CD14-positive monocyte (primary cell): Measurements from ENCODE around the gene IL36RN. TPM values are rescaled to one million over a fixed set of nuclear protein-coding genes. Genes with fewer than 3 reads are reported as not detected.

Source experiments
- DNase-seq, 3 donors: peaks; one replicate each; pipeline ENCODE4 v3.0.0-alpha.2; 2011 to 2022
- H2AFZ ChIP-seq: 2 replicates; pipeline ENCODE4 v1.6.0; 2012; ENCODE audit warnings: mild to moderate bottlenecking, low read depth, low read length, inconsistent platforms; ENCODE audit not compliant: insufficient read depth, poor library complexity, severe bottlenecking
- H3K27ac ChIP-seq, 2 donors: 1 replicate in 1 of 2; 2 replicates in 1 of 2; pipeline ENCODE4 v1.5.1; 2012 to 2013; ENCODE audit warnings: low read length in 2 of 2, control low read depth in 1 of 2, inconsistent platforms in 1 of 2, low read depth in 1 of 2, mild to moderate bottlenecking in 1 of 2
- H3K27me3 ChIP-seq, 2 donors: one replicate each; pipeline versions ENCODE4 v1.6.0 to v1.6.1; 2011 to 2013; ENCODE audit warnings: low read length in 2 of 2; ENCODE audit not compliant: control insufficient read depth in 2 of 2, insufficient read depth in 2 of 2
- H3K36me3 ChIP-seq, 2 donors: replicated peaks in 1 of 2; 1 replicate in 1 of 2; 2 replicates in 1 of 2; pipeline versions ENCODE4 v1.5.1 to v1.6.1; 2012 to 2013; ENCODE audit warnings: low read length in 2 of 2, control low read depth in 1 of 2, inconsistent platforms in 1 of 2, mild to moderate bottlenecking in 1 of 2; ENCODE audit not compliant: insufficient read depth in 2 of 2, control insufficient read depth in 1 of 2
- H3K4me1 ChIP-seq, 2 donors: 1 replicate in 1 of 2; 2 replicates in 1 of 2; pipeline versions ENCODE4 v1.5.1 to v1.6.1; 2012 to 2013; ENCODE audit warnings: low read length in 2 of 2, control low read depth in 1 of 2, inconsistent platforms in 1 of 2, mild to moderate bottlenecking in 1 of 2, moderate library complexity in 1 of 2; ENCODE audit not compliant: insufficient read depth in 2 of 2, control insufficient read depth in 1 of 2
- H3K4me2 ChIP-seq: replicated peaks from 2 replicates; pipeline ENCODE3; 2012; ENCODE audit warnings: low read length, moderate library complexity, mild to moderate bottlenecking; ENCODE audit not compliant: poor library complexity, severe bottlenecking; ENCODE audit errors: extremely low read depth
- H3K4me3 ChIP-seq, 3 experiments: fragments of 200-600 bp in 1 of 3; sonication (generic) in 1 of 3; replicated peaks in 1 of 3; 1 replicate in 2 of 3; 2 replicates in 1 of 3; pipeline ENCODE4 v1.5.1; 2011 to 2013; ENCODE audit warnings: low read length in 3 of 3, mild to moderate bottlenecking in 3 of 3, control low read depth in 2 of 3, low read depth in 2 of 3, inconsistent platforms in 1 of 3, moderate library complexity in 1 of 3
- H3K79me2 ChIP-seq: 2 replicates; pipeline ENCODE4 v1.6.0; 2012; ENCODE audit warnings: mild to moderate bottlenecking, control low read depth, inconsistent platforms, low read length, moderate library complexity; ENCODE audit not compliant: insufficient read depth
- H3K9ac ChIP-seq: 2 replicates; pipeline ENCODE4 v1.6.0; 2017; ENCODE audit warnings: low read length, mild to moderate bottlenecking; ENCODE audit not compliant: insufficient read depth, poor library complexity, severe bottlenecking
- H3K9me3 ChIP-seq, 2 donors: replicated peaks in 1 of 2; 1 replicate in 1 of 2; 2 replicates in 1 of 2; pipeline versions ENCODE4 v1.5.1 to v1.6.1; 2012 to 2013; ENCODE audit warnings: low read length in 2 of 2, control low read depth in 1 of 2; ENCODE audit not compliant: control insufficient read depth in 1 of 2, insufficient read depth in 1 of 2
- H4K20me1 ChIP-seq: 2 replicates; pipeline ENCODE4 v1.6.0; 2012; ENCODE audit warnings: mild to moderate bottlenecking, low read length, control low read depth, moderate library complexity; ENCODE audit not compliant: insufficient read depth
- H3K27ac Mint-ChIP-seq, 7 donors: one replicate each; pipeline ENCODE4 v1.8.0; 2020; ENCODE audit warnings: mild to moderate bottlenecking in 7 of 7, mixed read lengths in 7 of 7, moderate library complexity in 6 of 7, inconsistent platforms in 2 of 7
- H3K27me3 Mint-ChIP-seq, 3 donors: one replicate each; pipeline ENCODE4 v1.8.0; 2021 to 2022; ENCODE audit warnings: low read depth in 3 of 3, mild to moderate bottlenecking in 3 of 3, mixed read lengths in 3 of 3, moderate library complexity in 3 of 3, inconsistent platforms in 1 of 3
- H3K36me3 Mint-ChIP-seq, 2 donors: one replicate each; pipeline ENCODE4 v1.8.0; 2020; ENCODE audit warnings: mixed read lengths in 2 of 2, inconsistent platforms in 1 of 2, mild to moderate bottlenecking in 1 of 2
- H3K4me1 Mint-ChIP-seq: one replicate; pipeline ENCODE4 v1.8.0; 2020; ENCODE audit warnings: mild to moderate bottlenecking, mixed read lengths
- H3K4me3 Mint-ChIP-seq, 2 donors: one replicate each; pipeline ENCODE4 v1.8.0; 2020; ENCODE audit warnings: mild to moderate bottlenecking in 2 of 2, mixed read lengths in 2 of 2, moderate library complexity in 1 of 2
- H3K9me3 Mint-ChIP-seq, 7 donors: one replicate each; pipeline ENCODE4 v1.8.0; 2020 to 2022; ENCODE audit warnings: mixed read lengths in 7 of 7, mild to moderate bottlenecking in 6 of 7, moderate library complexity in 6 of 7, inconsistent platforms in 2 of 7
- WGBS: methylation state at CpG from one replicate; pipeline ENCODE4 v1.1.5; 2013; ENCODE audit warnings: missing lambda C conversion rate; ENCODE audit not compliant: insufficient coverage; 5-methylcytosine and 5-hydroxymethylcytosine counted together
- intact Hi-C, 2 donors: fragments of 100-400 bp; cut with micrococcal nuclease; formaldehyde crosslinking; loops; one replicate each; pipeline versions ENCODE4 v1.15.0 to v1.15.1; 2023
- polyA plus RNA-seq, 3 donors: library from polyadenylated mRNA; depleted of rRNA in 1 of 3; unstranded in 2 of 3; stranded (reverse) in 1 of 3; fragments of 300-500 nt in 2 of 3; fragments of >200 nt in 1 of 3; fragmentation: Illumina TruSeq in 2 of 3; gene quantifications; 1 replicate in 2 of 3; 2 replicates in 1 of 3; pipeline ENCODE4 v1.2.3, GENCODE V29; 2012 to 2021
- small RNA-seq: library from RNA; depleted of rRNA; stranded (forward); fragments of <200 nt; gene quantifications from one replicate; pipeline ENCODE3, GENCODE V24; 2012; ENCODE audit warnings: low read depth; ENCODE audit not compliant: insufficient read length
- TF ChIP-seq, protein P1 (sequence below): fragments of 200-600 bp; IDR thresholded peaks from one replicate; pipeline ENCODE4 v1.8.0; 2022; ENCODE audit warnings: antibody characterized with exemption, mild to moderate bottlenecking

Gene IL36RN
- polyA plus RNA-seq, 3 donors, result not detected

DNA sequence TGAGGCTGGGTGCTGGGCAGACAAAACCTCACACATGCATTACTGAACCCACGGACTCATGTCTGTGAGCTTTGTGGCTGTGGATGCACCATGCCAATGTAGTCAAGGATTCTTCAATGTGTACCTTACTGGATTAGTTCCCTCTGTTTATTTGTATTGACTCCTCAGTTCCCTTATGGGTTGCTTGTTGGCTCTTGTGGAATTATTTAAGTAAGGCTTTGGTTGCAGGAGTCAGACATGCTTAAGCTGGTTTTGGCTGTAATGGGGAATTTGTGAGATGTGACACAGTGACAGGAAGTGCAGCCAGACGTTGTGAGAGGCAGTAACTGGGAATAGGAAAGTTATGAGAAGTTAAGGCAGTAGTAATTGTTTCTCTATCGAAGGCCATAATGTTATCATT, 54.8 kb downstream of the IL36RN start:
- no peak overlapping the region for H3K4me3 Mint-ChIP-seq
- no peak overlapping the region for H3K27ac Mint-ChIP-seq
- intact Hi-C loops, result loop anchor here in 1 of 2 donors (2.0 kb wide), 1 partner anchor 15 kb away; no protein-coding TSS in a partner anchor
- Histone ChIP-seq H3K4me1 (peaks cover 60 to 64% of the 10 kb centered on the region in 2 donors), H3K9ac (no peak overlapping the region), H3K4me3 (no peak overlapping the region), H3K4me2 (no peak overlapping the region), H3K9me3 (no peaks in the 10 kb centered on the region), H3K36me3 (no peaks in the 10 kb centered on the region), H3K27me3 (no peaks in the 10 kb centered on the region), H4K20me1 (no peaks in the 10 kb centered on the region), H3K27ac (no peak overlapping the region), H2AFZ (no peak overlapping the region), H3K79me2 (no peaks in the 10 kb centered on the region)
- H3K9me3 Mint-ChIP-seq, result no peaks in the 10 kb centered on the region
- H3K36me3 Mint-ChIP-seq, result no peaks in the 10 kb centered on the region
- 100% methylated on average over 2 of the region's 3 CpGs for WGBS
- TF ChIP-seq, protein P1, sequence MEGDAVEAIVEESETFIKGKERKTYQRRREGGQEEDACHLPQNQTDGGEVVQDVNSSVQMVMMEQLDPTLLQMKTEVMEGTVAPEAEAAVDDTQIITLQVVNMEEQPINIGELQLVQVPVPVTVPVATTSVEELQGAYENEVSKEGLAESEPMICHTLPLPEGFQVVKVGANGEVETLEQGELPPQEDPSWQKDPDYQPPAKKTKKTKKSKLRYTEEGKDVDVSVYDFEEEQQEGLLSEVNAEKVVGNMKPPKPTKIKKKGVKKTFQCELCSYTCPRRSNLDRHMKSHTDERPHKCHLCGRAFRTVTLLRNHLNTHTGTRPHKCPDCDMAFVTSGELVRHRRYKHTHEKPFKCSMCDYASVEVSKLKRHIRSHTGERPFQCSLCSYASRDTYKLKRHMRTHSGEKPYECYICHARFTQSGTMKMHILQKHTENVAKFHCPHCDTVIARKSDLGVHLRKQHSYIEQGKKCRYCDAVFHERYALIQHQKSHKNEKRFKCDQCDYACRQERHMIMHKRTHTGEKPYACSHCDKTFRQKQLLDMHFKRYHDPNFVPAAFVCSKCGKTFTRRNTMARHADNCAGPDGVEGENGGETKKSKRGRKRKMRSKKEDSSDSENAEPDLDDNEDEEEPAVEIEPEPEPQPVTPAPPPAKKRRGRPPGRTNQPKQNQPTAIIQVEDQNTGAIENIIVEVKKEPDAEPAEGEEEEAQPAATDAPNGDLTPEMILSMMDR, result no peak
- no peaks in the 10 kb centered on the region for H3K27me3 Mint-ChIP-seq
- H3K4me1 Mint-ChIP-seq, result no peaks in the 10 kb centered on the region
- DNase-seq, result peak in 1 of 3 donors; percentile 60

Small RNA genes lying within 50 kb of the gene (small RNA-seq; reads per million reads assigned to genes)
- gene RNU6-1180P, result not detected

Other genes starting within 250 kb of the IL36RN start
- gene IL1B, start 222.4 kb upstream of the IL36RN start, polyA plus RNA-seq, result 1,000 to 10,000 TPM in 1 of 3 donors, 100 to 1,000 TPM in 1, 10 to 100 TPM in 1; 65.1 to 1,419 (median 114) TPM
- gene IL37, start 148.0 kb upstream of the IL36RN start, polyA plus RNA-seq, result not detected
- not detected for gene IL36G, start 81.2 kb upstream of the IL36RN start, polyA plus RNA-seq
- not detected for gene IL36A, start 53.7 kb upstream of the IL36RN start, polyA plus RNA-seq
- not detected for gene IL36B, start 6.3 kb upstream of the IL36RN start, polyA plus RNA-seq
- gene IL1F10, start 8.8 kb downstream of the IL36RN start, polyA plus RNA-seq, result not detected
- 100 to 1,000 TPM in 1 of 3 donors, 10 to 100 TPM in 2; 89.9 to 109 (median 92.0) TPM for gene IL1RN, start 68.4 kb downstream of the IL36RN start, polyA plus RNA-seq
- 10 to 100 TPM; 11.0 to 47.0 (median 18.2) TPM for gene PSD4, start 114.8 kb downstream of the IL36RN start, polyA plus RNA-seq
- under 1 TPM; 0.26 to 0.47 (median 0.36) TPM for gene PAX8, start 219.7 kb downstream of the IL36RN start, polyA plus RNA-seq